Measurements from ENCODE around the gene CAPRIN2. TPM values are rescaled to one million over a fixed set of nuclear protein-coding genes. Genes with fewer than 3 reads are reported as not detected.

CAPRIN2 gene
- total and polyA plus RNA-seq, 2 of the 4 experiments (the other 2 are of a cell fraction) = 18.9 to 23.8 TPM

DNA sequence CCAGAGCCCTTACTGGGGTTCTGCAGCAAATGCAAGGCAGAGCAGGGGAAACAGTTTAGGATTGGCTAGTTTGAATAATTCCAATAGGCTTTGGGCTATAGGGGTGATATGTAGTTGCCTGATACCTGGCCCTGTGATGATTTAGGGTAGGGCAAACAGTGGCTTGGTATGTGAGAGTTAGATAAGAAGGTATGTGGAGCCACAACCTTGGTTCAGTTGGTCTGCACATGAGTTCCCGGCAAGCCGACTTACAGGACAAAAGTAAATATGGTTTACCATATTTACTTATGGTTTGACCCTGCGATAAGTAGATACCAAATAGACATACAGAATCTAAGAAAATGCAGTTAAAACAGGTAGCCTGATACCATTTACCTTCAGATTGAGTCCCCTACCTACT, 8.3 kb upstream of the CAPRIN2 start:
- Histone ChIP-seq H3K9me1 (ENCODE audit: insufficient read depth, low read length) (no peaks in the 10 kb centered on the region), H2AFZ (replicated peaks; ENCODE audit: low read length, poor library complexity) (no peak overlapping the region), H2BK5ac (ENCODE audit: low read depth, low read length, poor library complexity, severe bottlenecking) (no peak overlapping the region), H3K27me3 (ENCODE audit: control insufficient read depth, insufficient read depth, low read length) (no peaks in the 10 kb centered on the region; the same call in 1 of the 2 replicates), H4K20me1 (ENCODE audit: insufficient read depth, low read length) (no peaks in the 10 kb centered on the region), H3K14ac (replicated peaks; ENCODE audit: low read depth, low read length) (no peak overlapping the region), H4K8ac (ENCODE audit: low read depth in 2 of 2, low read length in 2 of 2) (no peak overlapping the region), H2BK20ac (ENCODE audit: low read depth, low read length) (no peak overlapping the region), H4K91ac (ENCODE audit: insufficient read depth, low read depth, low read length) (no peak overlapping the region), H3K4me1 (ENCODE audit: control insufficient read depth, insufficient read depth, low read length) (no peaks in the 10 kb centered on the region), H2AK5ac (ENCODE audit: low read depth, low read length) (no peak overlapping the region), H2BK120ac (ENCODE audit: low read depth, low read length) (no peak overlapping the region), H3K4me3 (ENCODE audit: insufficient read depth, low read depth, low read length) (no peak overlapping the region), H3K79me1 (ENCODE audit: low read depth in 1 of 2, low read length in 2 of 2) (no peaks in the 10 kb centered on the region), H3K4ac (ENCODE audit: low read depth, low read length) (no peak overlapping the region), H3K56ac (ENCODE audit: extremely low read depth, insufficient read depth, low read length) (no peak overlapping the region), H3K18ac (ENCODE audit: low read depth, low read length) (no peak overlapping the region), H3K27ac (ENCODE audit: insufficient read depth, low read length) (no peak overlapping the region), H3K9ac (ENCODE audit: low read depth, low read length) (no peak overlapping the region), H3K9me3 (ENCODE audit: control insufficient read depth, insufficient read depth, low read length) (no peaks in the 10 kb centered on the region), H3K4me2 (ENCODE audit: low read depth, low read length) (no peak overlapping the region), H3K36me3 (ENCODE audit: control insufficient read depth, insufficient read depth, low read length) (no peaks in the 10 kb centered on the region), H2AK9ac (replicated peaks; ENCODE audit: low read depth, low read length, poor library complexity) (no peak overlapping the region), H2BK15ac (ENCODE audit: low read depth, low read length) (no peak overlapping the region), H3K23ac (ENCODE audit: low read depth, low read length) (no peak overlapping the region), H4K5ac (ENCODE audit: low read depth, low read length) (no peak overlapping the region)
- in situ Hi-C loops (cut with MboI; ENCODE audit: low sequenced_read_pairs) = no loop called here
- dilution Hi-C loops (cut with HindIII; ENCODE audit: low sequenced_read_pairs, unreplicated experiment) = no loop called here
- ChIA-PET CTCF (no interaction called here), POLR2A (ENCODE audit: unreplicated experiment) (interaction anchor here (1.0 kb wide), 1 partner anchor 12 kb away, joined by 5 read pairs; no protein-coding TSS in a partner anchor)
- WGBS, 2 experiments (ENCODE audit: extremely low coverage in 2 of 2, insufficient read length in 1 of 2) = no CpG with 5 or more reads among the region's 3 CpGs
- no peak for ATAC-seq (ENCODE audit: low read depth)
- BruUV-seq (replicated peaks) = no TSS peak
- DNase-seq = no peak
- intact Hi-C loops (cut with micrococcal nuclease) = no loop called here
- TF ChIP-seq, protein P1, sequence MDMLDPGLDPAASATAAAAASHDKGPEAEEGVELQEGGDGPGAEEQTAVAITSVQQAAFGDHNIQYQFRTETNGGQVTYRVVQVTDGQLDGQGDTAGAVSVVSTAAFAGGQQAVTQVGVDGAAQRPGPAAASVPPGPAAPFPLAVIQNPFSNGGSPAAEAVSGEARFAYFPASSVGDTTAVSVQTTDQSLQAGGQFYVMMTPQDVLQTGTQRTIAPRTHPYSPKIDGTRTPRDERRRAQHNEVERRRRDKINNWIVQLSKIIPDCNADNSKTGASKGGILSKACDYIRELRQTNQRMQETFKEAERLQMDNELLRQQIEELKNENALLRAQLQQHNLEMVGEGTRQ (IDR thresholded peaks at IDR 0.05; ENCODE audit: low read depth, low read length) = no peak
- TF ChIP-seq FOS (IDR thresholded peaks at IDR 0.05; ENCODE audit: low read depth, low read length) (no peak), RAD21 (IDR thresholded peaks at IDR 0.05; ENCODE audit: low read length) (no peak), CEBPB (IDR thresholded peaks at IDR 0.05; ENCODE audit: low read depth, low read length) (no peak), SMC3 (IDR thresholded peaks at IDR 0.05; ENCODE audit: low read depth, low read length) (no peak), BHLHE40 (IDR thresholded peaks at IDR 0.05; ENCODE audit: low read depth, low read length) (no peak), NFE2L2 (IDR thresholded peaks at IDR 0.05; ENCODE audit: low read depth, low read length) (no peak), MXI1 (IDR thresholded peaks at IDR 0.05; ENCODE audit: borderline replicate concordance, low read depth, low read length) (no peak), RFX5 (IDR thresholded peaks at IDR 0.05; ENCODE audit: low read depth, low read length) (no peak), MAZ (IDR thresholded peaks at IDR 0.05; ENCODE audit: borderline replicate concordance, low read depth, low read length) (no peak), RCOR1 (IDR thresholded peaks at IDR 0.05; ENCODE audit: insufficient replicate concordance, low read length) (no peak), POLR2A (IDR thresholded peaks at IDR 0.05; ENCODE audit: low read depth, low read length) (no peak)
- TF ChIP-seq, protein P2, sequence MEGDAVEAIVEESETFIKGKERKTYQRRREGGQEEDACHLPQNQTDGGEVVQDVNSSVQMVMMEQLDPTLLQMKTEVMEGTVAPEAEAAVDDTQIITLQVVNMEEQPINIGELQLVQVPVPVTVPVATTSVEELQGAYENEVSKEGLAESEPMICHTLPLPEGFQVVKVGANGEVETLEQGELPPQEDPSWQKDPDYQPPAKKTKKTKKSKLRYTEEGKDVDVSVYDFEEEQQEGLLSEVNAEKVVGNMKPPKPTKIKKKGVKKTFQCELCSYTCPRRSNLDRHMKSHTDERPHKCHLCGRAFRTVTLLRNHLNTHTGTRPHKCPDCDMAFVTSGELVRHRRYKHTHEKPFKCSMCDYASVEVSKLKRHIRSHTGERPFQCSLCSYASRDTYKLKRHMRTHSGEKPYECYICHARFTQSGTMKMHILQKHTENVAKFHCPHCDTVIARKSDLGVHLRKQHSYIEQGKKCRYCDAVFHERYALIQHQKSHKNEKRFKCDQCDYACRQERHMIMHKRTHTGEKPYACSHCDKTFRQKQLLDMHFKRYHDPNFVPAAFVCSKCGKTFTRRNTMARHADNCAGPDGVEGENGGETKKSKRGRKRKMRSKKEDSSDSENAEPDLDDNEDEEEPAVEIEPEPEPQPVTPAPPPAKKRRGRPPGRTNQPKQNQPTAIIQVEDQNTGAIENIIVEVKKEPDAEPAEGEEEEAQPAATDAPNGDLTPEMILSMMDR (conservative IDR thresholded peaks at IDR 0.05; ENCODE audit: low read depth, low read length) = no peak
- TF ChIP-seq, protein P3, sequence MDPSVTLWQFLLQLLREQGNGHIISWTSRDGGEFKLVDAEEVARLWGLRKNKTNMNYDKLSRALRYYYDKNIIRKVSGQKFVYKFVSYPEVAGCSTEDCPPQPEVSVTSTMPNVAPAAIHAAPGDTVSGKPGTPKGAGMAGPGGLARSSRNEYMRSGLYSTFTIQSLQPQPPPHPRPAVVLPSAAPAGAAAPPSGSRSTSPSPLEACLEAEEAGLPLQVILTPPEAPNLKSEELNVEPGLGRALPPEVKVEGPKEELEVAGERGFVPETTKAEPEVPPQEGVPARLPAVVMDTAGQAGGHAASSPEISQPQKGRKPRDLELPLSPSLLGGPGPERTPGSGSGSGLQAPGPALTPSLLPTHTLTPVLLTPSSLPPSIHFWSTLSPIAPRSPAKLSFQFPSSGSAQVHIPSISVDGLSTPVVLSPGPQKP (IDR thresholded peaks at IDR 0.05; ENCODE audit: borderline replicate concordance, low read depth, low read length) = no peak

Measured in IMR-90 (cell line).